Endometrial microvascular endothelial cells (primary cell): Measurements from ENCODE around the gene SCYGR1. TPM values are rescaled to one million over a fixed set of nuclear protein-coding genes. Genes with fewer than 3 reads are reported as not detected.

Source experiments
- in situ Hi-C: cut with HindIII; loops from 2 replicates; pipeline ENCODE4 v1.10.0; 2017; ENCODE audit warnings: low sequenced_read_pairs, low pct_unique_long_range_greater_than_20kb; ENCODE audit errors: inconsistent ontology term
- total RNA-seq: library from RNA; depleted of rRNA; stranded (reverse); fragments of >200 nt; gene quantifications from one replicate; pipeline ENCODE4 v1.2.3, GENCODE V29; 2015; ENCODE audit errors: inconsistent ontology term

The SCYGR1 gene
- total RNA-seq, 1 donor from 2014 or later = not detected

GRCh38 chr2:227341553-227341952, 46.2 kb downstream of the SCYGR1 start:
- in situ Hi-C loops = no loop called here

DNA sequence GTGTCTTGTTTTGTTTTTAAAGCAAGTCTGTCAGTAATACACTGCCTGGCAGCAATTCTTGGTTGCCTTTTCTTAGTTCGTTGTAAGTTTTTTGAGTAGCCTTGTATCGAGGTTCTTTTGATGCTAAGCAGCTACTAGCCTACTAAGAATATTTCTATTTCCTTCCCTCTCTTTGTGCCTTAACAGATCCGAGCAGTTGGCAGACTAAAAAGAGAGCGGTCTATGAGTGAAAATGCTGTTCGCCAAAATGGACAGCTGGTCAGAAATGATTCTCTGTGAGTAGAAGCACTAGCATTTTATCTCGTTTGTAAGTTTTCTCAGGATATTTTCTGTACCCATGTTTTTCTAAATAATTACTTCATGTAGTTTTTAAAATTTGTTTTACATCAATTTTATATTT, 47.6 kb downstream of the SCYGR1 start:
- in situ Hi-C loops = no loop called here

DNA sequence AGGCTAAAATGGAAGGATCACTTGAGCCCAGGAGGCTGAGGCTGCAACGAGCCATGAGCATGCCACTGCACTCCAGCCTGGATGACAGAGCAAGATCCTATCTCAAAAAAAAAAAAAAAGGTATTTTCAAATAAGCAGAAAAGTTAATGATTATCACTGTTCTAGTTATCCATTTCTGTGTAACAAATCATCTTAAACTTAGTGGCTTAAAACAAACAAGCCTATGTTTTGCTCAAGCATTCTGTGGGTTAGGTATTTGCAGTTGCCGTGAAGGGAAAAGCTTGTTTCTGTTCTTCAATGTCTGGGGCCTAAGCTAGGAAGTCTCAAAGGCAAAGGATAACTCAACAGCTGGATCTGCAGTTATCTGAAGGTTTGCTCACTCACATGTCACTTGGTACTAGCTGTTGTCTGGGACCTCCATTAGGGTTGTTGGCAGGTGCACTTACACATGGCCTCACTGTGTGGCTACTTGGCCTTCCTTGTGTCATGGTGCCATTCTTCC, 48.6 kb downstream of the SCYGR1 start:
- in situ Hi-C loops = no loop called here

Other genes with a start within 250 kb of the SCYGR1 start
- not detected for gene COL4A4, start 223.7 kb downstream of the SCYGR1 start, total RNA-seq
- gene COL4A3, start 223.3 kb downstream of the SCYGR1 start, total RNA-seq = not detected
- 70.0 TPM for gene MFF, start 62.7 kb downstream of the SCYGR1 start, total RNA-seq
- gene TM4SF20, start 8.6 kb downstream of the SCYGR1 start, total RNA-seq = not detected
- 104 TPM for gene AGFG1, start 84.2 kb upstream of the SCYGR1 start, total RNA-seq
- not detected for gene SCYGR2, start 210.9 kb upstream of the SCYGR1 start, total RNA-seq
- not detected for gene SCYGR3, start 226.9 kb upstream of the SCYGR1 start, total RNA-seq
- not detected for gene SCYGR4, start 229.5 kb upstream of the SCYGR1 start, total RNA-seq